Mucosa of rectum (tissue), 2 donors: ENCODE results near the gene LPP.

ENCODE experiments used
- H3K27ac ChIP-seq, 2 donors: one replicate each; pipeline ENCODE4 v1.7.0; 2013; ENCODE audit warnings: inconsistent platforms in 2 of 2, low read depth in 2 of 2, low read length in 2 of 2
- H3K27me3 ChIP-seq, 2 donors: one replicate each; pipeline ENCODE4 v1.7.0; 2013; ENCODE audit warnings: low read length in 2 of 2; ENCODE audit not compliant: control insufficient read depth in 2 of 2, insufficient read depth in 2 of 2
- H3K36me3 ChIP-seq, 2 donors: one replicate each; pipeline ENCODE4 v1.7.0; 2013; ENCODE audit warnings: low read length in 2 of 2; ENCODE audit not compliant: control insufficient read depth in 2 of 2, insufficient read depth in 2 of 2
- H3K4me1 ChIP-seq, 2 donors: one replicate each; pipeline ENCODE4 v1.7.0; 2013; ENCODE audit warnings: low read length in 2 of 2, mild to moderate bottlenecking in 1 of 2; ENCODE audit not compliant: control insufficient read depth in 2 of 2, insufficient read depth in 2 of 2
- H3K4me3 ChIP-seq, 2 donors: one replicate each; pipeline ENCODE4 v1.7.0; 2013; ENCODE audit warnings: low read length in 2 of 2
- H3K9ac ChIP-seq, 2 donors: one replicate each; pipeline ENCODE4 v1.7.0; 2013; ENCODE audit warnings: low read length in 2 of 2, low read depth in 1 of 2, mild to moderate bottlenecking in 1 of 2
- H3K9me3 ChIP-seq, 2 donors: one replicate each; pipeline ENCODE4 v1.7.0; 2013; ENCODE audit warnings: low read length in 2 of 2; ENCODE audit not compliant: control insufficient read depth in 2 of 2
- donor health status: healthy.
- donor health status: Normal muscosa, but diverticular disease.

LPP gene

DNA sequence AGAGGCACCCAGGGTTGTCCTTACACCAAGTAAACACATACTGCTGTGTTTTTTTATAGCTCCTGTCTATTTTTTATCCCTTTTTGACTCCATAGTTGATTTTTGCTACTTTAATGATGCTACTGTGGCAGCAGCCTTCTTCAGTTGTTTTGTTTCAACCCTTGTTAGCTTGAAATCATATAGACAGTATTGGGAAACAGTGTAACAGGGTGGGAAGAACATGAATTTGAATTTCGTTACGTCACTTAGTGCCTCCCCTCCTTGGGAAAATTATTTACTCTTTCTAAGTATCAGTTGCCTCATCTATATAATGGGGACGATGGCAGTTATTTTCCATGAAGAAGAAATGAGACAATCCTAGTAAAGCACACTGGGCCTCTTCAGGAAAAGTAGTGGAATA is 608.0 kb downstream of the LPP start:
- H3K9ac ChIP-seq, result no peak overlapping the region
- H3K27ac ChIP-seq, result no peak overlapping the region
- no peaks in the 10 kb centered on the region for H3K4me1 ChIP-seq
- peaks cover 4 to 9% of the 10 kb centered on the region in 2 donors for H3K36me3 ChIP-seq
- no peak overlapping the region for H3K4me3 ChIP-seq
- no peaks in the 10 kb centered on the region for H3K9me3 ChIP-seq
- H3K27me3 ChIP-seq, result no peaks in the 10 kb centered on the region

DNA sequence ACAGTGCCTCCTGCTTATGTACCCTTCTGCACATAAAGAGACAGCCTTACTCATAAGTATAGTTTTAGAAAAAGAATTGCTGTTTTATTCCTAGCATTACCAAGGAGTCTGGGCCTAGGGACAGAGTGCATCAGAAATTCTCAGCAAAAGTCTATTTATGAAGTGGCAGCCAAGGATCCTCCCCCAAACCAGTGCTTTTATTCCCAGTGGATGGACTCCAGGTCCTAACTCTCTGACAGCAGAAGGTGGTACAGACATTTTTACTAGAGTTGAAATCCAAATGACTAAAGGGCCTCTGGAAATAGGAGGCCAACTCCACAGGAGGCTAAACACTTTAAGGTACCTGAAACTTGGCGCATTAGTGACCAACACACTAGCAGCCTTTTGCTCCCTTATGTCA is 610.7 kb downstream of the LPP start:
- Histone ChIP-seq H3K9me3 (no peaks in the 10 kb centered on the region), H3K27ac (no peak overlapping the region), H3K27me3 (no peaks in the 10 kb centered on the region), H3K9ac (no peak overlapping the region), H3K36me3 (peaks cover 4 to 9% of the 10 kb centered on the region in 2 donors), H3K4me3 (no peak overlapping the region), H3K4me1 (no peaks in the 10 kb centered on the region)

DNA sequence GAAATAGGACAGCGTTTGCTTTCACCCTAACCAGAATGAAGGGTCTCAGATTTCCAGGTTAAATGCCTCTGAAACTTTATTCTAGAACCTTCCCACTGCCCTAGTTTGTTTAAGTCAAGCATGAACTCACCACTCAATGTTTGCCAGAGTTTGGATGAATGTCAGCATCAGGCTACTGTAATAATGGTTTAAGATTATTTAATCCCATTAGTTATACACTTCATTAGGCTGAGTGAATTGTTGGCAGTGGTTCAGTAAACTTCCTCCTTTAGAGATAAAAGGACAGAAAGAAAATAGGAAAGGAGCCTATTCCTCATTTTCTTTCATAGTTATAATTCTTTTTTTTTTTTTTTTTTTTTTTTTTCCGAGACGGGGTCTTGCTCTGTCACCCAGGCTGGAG is 615.9 kb downstream of the LPP start:
- Histone ChIP-seq H3K36me3 (no peaks in the 10 kb centered on the region), H3K27me3 (no peaks in the 10 kb centered on the region), H3K27ac (no peak overlapping the region), H3K4me1 (no peaks in the 10 kb centered on the region), H3K4me3 (no peak overlapping the region), H3K9ac (no peak overlapping the region), H3K9me3 (no peaks in the 10 kb centered on the region)

DNA sequence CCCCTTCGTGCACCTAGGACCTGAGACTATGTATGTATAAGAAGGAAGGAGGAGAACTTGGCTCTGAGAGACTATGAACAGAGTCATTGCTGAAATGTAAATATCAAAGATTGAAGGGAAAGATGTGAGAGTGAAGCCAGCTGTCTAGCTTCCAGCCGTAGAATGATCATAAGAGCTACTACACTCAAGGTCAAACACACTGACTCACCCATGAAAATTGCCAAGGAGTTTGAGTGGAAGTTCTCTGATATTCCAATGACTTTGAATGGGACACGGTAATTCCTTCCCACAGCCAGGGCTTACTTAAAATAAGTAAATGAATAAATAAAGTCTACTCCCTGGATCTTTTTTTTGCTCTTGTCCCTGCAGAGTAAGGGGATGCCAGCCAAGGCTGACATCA is 618.9 kb downstream of the LPP start:
- Histone ChIP-seq H3K4me3 (no peak overlapping the region), H3K27ac (no peak overlapping the region), H3K36me3 (no peaks in the 10 kb centered on the region), H3K4me1 (no peaks in the 10 kb centered on the region), H3K9ac (no peak overlapping the region), H3K9me3 (no peaks in the 10 kb centered on the region), H3K27me3 (no peaks in the 10 kb centered on the region)

DNA sequence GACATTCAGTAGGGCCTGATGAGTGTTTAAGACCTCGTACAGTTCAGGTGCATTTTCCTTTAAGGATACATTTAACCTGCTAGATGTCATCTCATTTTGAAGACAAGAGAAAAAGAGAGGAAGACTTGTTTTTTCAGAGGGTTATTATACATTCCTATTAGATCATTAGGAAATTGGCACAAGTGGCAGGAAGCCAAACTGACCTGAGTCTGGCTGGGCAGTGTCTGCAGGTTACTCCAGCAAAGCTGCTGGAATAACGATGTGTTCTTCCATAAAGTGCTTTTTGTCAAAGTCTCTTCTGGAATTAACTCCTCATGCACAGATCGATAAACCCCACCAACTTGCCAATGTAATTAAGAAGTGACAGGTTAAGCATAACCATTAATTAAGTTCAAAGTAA is 621.5 kb downstream of the LPP start:
- Histone ChIP-seq H3K9me3 (no peaks in the 10 kb centered on the region), H3K4me1 (peaks cover 0 to 3% of the 10 kb centered on the region in 2 donors)

DNA sequence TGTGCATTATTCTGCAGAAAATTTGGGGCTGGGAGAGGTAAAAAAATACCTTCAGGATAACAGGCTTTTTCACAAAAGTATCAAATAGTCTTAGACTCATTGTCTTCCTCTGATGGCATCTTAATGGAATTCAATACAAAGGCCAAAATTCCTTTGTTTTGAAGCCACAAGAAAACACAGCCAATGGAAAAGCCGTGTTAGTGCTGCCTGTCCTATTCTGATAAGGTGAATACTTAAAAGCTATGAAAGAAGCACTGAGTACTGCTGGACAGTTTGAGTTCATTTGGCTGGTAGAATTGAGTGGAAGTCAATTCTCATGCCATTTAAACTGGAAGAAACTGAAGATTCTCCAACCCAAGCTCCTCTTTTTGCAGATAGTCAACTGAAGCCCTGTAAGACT is 622.5 kb downstream of the LPP start:
- H3K27me3 ChIP-seq, result no peaks in the 10 kb centered on the region
- no peaks in the 10 kb centered on the region for H3K9me3 ChIP-seq
- H3K36me3 ChIP-seq, result no peaks in the 10 kb centered on the region
- H3K4me1 ChIP-seq, result peaks cover 0 to 5% of the 10 kb centered on the region in 2 donors
- H3K4me3 ChIP-seq, result no peak overlapping the region
- H3K27ac ChIP-seq, result no peak overlapping the region
- no peak overlapping the region for H3K9ac ChIP-seq

More for the DNA sequence above, 621.5 kb downstream of the LPP start:
- H3K27me3 ChIP-seq, result no peaks in the 10 kb centered on the region
- no peak overlapping the region for H3K27ac ChIP-seq
- no peak overlapping the region for H3K9ac ChIP-seq
- H3K36me3 ChIP-seq, result no peaks in the 10 kb centered on the region
- no peak overlapping the region for H3K4me3 ChIP-seq

DNA sequence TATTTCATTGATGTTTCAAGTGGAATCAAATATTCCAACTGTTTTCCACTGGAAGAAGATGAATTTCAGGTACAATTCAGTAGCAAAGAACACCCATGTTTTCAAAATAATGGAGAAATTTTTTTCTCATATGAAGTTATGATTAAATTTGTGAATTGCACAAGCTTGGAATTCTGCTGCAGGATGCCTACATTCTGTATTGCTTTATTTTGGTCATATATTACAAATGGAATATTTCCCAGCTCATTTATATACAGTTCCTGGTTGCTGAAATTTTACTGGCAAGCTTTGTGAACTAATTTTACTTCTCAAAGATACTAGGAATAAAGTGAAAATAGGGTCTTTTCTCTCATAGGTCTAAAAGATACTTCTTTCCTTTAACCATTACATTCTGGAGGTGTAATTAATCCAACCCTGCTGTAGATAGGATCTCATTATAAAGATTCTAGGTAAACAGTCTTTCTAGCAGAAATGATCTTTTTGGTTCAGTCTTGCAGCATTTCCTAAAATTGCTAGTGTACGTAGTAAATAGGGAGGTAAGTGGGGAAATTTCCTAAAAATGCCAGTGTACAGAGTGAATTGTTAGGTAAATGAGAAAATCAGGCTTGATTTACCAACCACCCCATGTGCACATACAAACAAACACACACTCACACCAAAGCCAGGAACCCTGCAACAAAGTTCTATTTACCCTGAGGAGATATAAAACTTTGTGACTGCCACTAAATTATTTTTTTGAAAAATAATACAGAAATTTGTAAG is 624.3 kb downstream of the LPP start:
- Histone ChIP-seq H3K4me1 (peaks cover 0 to 5% of the 10 kb centered on the region in 2 donors), H3K36me3 (no peaks in the 10 kb centered on the region), H3K9me3 (no peaks in the 10 kb centered on the region)

DNA sequence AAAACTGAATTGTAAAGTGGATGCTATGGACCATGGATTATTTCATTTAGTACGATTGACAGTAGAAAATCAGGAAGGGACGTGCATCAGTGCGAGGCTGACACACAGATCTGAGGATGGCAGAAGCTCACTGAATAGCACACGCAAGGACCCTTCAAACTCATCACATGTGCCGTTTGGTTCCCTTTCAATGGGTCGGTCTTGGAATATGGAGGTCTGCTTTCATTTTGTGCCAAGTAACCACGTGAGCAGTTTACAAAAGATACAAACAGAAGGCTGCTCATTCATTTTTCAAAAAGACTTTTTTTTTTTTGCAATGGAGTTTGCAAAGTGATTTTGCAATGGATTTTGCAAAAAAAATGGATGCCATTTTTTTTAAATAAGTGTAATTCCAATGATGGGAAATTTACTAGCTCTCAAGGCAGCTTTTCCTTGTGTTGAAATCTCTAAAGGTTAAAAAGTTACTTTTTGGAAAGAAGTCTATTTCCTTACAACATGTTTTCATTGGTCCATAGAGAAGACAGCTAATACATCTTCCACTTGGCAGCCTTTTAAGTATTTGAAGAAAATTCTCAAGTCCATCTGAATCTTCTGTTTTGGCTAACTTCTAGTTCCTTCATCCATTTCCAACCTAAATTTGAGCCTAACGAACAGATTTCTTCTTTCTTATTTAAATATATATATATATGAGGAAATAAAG is 625.5 kb downstream of the LPP start:
- Histone ChIP-seq H3K4me3 (no peak overlapping the region), H3K36me3 (no peaks in the 10 kb centered on the region), H3K9me3 (no peaks in the 10 kb centered on the region), H3K4me1 (peaks cover 0 to 5% of the 10 kb centered on the region in 2 donors), H3K27ac (no peak overlapping the region), H3K9ac (no peak overlapping the region), H3K27me3 (no peaks in the 10 kb centered on the region)

More for the DNA sequence above, 624.3 kb downstream of the LPP start:
- Histone ChIP-seq H3K9ac (no peak overlapping the region), H3K4me3 (no peak overlapping the region), H3K27me3 (no peaks in the 10 kb centered on the region), H3K27ac (no peak overlapping the region)

DNA sequence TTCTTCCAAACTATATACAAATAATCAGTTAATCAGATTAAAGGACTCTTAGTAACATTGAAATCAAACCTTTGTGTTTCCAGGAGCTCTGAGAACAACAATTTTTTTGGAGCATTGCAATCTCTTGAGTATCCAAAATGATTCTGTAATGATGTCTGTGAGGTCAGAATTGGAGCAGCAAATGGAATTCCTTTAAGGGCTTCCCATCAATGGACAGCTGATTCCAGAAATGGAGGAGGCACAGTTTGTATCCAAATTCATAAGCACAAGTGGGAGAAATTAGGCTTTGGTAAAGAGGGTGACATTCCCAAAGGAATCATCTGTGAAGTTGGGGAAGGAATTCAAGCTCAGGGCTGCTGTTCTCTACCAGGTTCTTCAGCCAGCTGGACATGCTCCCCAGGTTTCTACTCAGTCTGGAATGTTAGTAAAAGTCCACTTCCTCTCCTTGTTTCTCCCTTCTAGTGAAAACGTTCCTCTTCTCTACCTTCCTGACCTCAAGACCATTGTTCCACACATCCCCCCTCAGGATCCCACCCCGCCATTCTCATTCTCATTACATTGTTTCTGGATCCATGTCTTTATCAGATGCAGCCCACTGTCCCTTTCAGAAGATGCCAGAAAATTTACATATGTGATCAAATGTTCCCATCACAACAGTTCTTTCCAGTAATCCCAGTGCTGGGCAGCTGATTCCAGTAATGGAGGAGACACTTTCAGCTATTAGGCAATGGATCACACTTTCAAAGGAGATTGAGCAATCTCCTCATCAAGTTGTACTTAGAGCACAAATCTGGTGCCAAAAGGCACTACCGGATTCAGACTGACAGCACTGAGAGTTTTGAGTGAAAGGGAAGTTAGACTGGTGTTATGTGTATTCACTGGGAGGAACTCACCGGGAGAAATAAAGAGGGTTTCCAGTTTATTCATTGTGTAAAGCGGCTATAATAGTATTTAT is 626.5 kb downstream of the LPP start:
- H3K27me3 ChIP-seq, result no peaks in the 10 kb centered on the region
- no peaks in the 10 kb centered on the region for H3K9me3 ChIP-seq
- H3K4me3 ChIP-seq, result no peak overlapping the region
- H3K9ac ChIP-seq, result no peak overlapping the region
- no peak overlapping the region for H3K27ac ChIP-seq
- peaks cover 0 to 5% of the 10 kb centered on the region in 2 donors for H3K4me1 ChIP-seq
- no peaks in the 10 kb centered on the region for H3K36me3 ChIP-seq
